ENCODE measurements around the gene RABAC1. TPM values are rescaled to one million over a fixed set of nuclear protein-coding genes. Genes with fewer than 3 reads are reported as not detected.
A peak's percentile ranks its signal among the peaks of the same experiment; 100 is the strongest.

The RABAC1 gene
- total RNA-seq, 1 donor from 2014 or later: 360 TPM

DNA sequence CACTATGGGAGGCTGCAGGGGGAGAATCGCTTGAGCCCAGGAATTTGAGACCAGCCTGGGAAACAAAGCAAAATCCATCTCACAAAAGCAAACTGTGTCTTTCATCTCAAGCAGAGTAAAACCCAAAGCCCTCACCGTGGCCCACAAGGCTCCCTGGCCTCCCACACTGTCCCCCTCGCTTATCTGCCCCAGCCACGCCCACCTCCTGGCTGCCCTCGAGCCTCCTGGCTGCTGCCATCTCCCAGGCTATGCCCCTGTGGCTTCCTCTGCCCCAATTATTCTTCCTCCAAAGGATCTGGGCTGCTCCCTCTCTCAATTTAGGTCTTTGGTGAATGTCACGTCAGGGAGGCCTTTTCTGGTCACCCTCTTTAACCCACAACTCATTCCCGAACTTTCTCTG, 3.6 kb downstream of the RABAC1 start:
- Histone ChIP-seq H3K36me3 (peaks cover 14 to 18% of the 10 kb centered on the region in 2 donors), H3K4me1 (peaks cover 3 to 9% of the 10 kb centered on the region in 2 donors), H3K9me3 (no peaks in the 10 kb centered on the region), H3K4me3 (no peak overlapping the region), H3K27me3 (no peaks in the 10 kb centered on the region), H3K27ac (no peak overlapping the region)
- no peak for DNase-seq (ENCODE audit: low spot score in 2 of 2)
- TF ChIP-seq, protein P1, sequence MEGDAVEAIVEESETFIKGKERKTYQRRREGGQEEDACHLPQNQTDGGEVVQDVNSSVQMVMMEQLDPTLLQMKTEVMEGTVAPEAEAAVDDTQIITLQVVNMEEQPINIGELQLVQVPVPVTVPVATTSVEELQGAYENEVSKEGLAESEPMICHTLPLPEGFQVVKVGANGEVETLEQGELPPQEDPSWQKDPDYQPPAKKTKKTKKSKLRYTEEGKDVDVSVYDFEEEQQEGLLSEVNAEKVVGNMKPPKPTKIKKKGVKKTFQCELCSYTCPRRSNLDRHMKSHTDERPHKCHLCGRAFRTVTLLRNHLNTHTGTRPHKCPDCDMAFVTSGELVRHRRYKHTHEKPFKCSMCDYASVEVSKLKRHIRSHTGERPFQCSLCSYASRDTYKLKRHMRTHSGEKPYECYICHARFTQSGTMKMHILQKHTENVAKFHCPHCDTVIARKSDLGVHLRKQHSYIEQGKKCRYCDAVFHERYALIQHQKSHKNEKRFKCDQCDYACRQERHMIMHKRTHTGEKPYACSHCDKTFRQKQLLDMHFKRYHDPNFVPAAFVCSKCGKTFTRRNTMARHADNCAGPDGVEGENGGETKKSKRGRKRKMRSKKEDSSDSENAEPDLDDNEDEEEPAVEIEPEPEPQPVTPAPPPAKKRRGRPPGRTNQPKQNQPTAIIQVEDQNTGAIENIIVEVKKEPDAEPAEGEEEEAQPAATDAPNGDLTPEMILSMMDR (IDR thresholded peaks at IDR 0.05): no peak
- intact Hi-C loops (cut with DNase I): loop anchor here (5.0 to 10.0 kb wide), 2 partner anchors 372 to 1639 kb away; partner anchors contain the start of genes IRGQ, MEGF8 and ZNF576

DNA sequence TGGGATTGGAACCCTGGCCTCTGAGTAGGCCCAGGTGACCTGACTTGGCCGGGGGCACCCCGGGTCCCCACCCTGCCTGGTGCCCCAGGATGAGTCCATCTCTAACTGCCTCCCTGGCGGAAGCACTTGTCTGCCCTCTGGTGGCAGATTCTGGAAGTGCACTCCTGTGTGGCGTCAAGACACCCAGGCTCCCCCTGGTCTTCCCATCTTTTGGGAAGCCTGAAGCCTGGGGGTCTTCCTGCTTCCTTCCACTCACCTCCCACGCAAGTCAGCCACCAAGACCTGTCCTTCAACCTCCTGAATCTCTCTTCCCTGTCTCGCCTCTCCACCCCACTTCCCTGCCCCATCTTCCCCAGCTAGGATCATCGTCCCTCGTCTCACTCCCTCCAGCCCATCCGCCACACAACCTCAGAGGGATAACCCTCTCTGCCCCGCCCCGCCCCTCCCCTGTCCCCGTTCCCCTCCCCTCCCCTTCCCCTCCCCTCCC, 7.4 kb downstream of the RABAC1 start:
- DNase-seq (ENCODE audit: low spot score in 2 of 2): peak; percentile 11 to 87
- Histone ChIP-seq H3K9me3 (no peaks in the 10 kb centered on the region), H3K36me3 (peaks cover 12 to 14% of the 10 kb centered on the region in 2 donors), H3K27ac (no peak overlapping the region), H3K4me1 (no peaks in the 10 kb centered on the region), H3K27me3 (no peaks in the 10 kb centered on the region), H3K4me3 (no peak overlapping the region)
- intact Hi-C loops (cut with DNase I): loop anchor here (10.0 kb wide), 1 partner anchor 1643 kb away; the partner anchor contains the start of genes IRGQ and ZNF576
- TF ChIP-seq, protein P1 (IDR thresholded peaks at IDR 0.05): peak; percentile 89 to 100 (median 99)

DNA sequence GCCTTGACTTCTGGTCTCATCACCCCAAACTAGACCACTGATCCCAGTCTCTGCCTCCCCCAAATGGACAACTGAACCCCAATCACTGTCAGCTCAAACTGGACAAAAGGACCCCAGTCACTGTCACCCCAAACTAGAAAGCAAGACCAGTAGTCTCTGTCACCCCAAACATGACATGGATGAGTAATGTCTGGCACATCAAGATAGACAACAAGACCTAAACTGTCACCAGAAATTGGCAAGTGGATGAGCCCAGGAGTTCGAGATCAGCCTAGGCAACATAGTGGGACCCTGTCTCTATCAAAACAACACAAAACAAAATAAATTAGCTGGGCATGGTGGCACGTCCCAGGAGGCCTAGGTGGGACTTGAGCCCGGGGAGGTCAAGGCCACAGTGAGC, 12.0 kb downstream of the RABAC1 start:
- TF ChIP-seq, protein P1 (IDR thresholded peaks at IDR 0.05): no peak
- intact Hi-C loops (cut with DNase I): no loop called here

DNA sequence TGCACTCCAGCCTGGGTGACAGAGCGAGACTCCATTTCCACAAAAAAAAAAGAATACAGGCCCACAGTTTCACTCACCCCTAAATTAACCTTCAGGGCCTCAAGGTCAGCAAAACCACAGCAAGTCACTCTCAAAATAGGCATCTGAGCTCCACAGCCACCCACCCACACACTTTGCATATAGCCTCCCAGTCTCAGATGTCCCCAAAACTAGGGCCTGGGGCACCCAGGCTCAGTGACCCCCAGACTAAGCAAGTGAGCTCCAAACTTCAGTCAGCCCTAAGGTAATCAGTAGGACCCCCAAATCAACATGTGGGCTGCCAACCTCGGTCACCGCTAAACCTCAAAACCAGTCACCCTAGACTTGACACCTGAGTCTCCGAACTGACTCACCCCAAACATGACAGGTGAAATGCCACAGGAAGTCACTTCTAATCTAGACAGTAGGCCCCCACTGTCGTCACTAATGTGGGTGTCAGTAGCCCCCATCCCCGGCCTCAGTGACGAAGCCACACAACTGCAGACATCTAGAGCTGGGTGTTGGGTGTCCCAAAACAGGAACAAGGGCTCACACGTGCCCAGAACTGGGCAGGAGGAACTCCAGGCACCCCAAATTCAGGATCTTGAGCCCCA, 13.9 kb downstream of the RABAC1 start:
- Histone ChIP-seq H3K36me3 (no peaks in the 10 kb centered on the region), H3K4me1 (peaks cover 5 to 8% of the 10 kb centered on the region in 2 donors), H3K4me3 (no peak overlapping the region), H3K9me3 (no peaks in the 10 kb centered on the region), H3K27ac (no peak overlapping the region), H3K27me3 (peaks cover 10% of the 10 kb centered on the region)
- TF ChIP-seq, protein P1 (IDR thresholded peaks at IDR 0.05): no peak
- intact Hi-C loops (cut with DNase I): no loop called here
- peak in 1 of 2 donors; percentile 64 for DNase-seq (ENCODE audit: low spot score in 2 of 2)

More for the DNA sequence above, 12.0 kb downstream of the RABAC1 start:
- Histone ChIP-seq H3K9me3 (no peaks in the 10 kb centered on the region), H3K27ac (no peak overlapping the region), H3K27me3 (no peaks in the 10 kb centered on the region), H3K36me3 (no peaks in the 10 kb centered on the region), H3K4me1 (no peaks in the 10 kb centered on the region), H3K4me3 (no peak overlapping the region)
- no peak for DNase-seq (ENCODE audit: low spot score in 2 of 2)

DNA sequence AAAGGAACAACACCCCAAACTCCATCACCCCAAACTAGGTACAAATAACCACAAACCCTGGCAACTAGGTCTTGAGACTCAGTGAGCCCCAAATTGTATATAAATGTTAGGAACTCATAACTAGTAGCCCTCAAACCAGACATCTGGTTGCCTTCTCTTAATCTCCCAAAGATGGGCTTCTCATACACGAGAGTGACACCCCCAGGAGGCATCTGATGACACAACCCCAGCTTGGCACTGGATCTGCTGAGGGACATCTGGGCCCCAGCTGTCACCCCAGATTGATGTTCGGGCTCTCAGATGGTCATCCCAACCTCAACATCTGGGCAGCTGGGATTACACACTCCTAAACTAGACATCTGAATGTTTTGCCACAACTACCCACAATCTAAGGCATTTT, 14.8 kb downstream of the RABAC1 start:
- peaks cover 5 to 13% of the 10 kb centered on the region in 2 donors for H3K4me1 ChIP-seq
- TF ChIP-seq, protein P1 (IDR thresholded peaks at IDR 0.05): no peak
- no peak overlapping the region for H3K27ac ChIP-seq
- H3K27me3 ChIP-seq: peaks cover 17% of the 10 kb centered on the region
- intact Hi-C loops (cut with DNase I): no loop called here
- DNase-seq (ENCODE audit: low spot score in 2 of 2): no peak
- no peaks in the 10 kb centered on the region for H3K9me3 ChIP-seq
- H3K4me3 ChIP-seq: no peak overlapping the region
- H3K36me3 ChIP-seq: no peaks in the 10 kb centered on the region

Data from ascending aorta (tissue), 2 donors.